K562 (cell line): ENCODE data around the gene SRCAP. TPM values are rescaled to one million over a fixed set of nuclear protein-coding genes. Genes with fewer than 3 reads are reported as not detected.

Source experiments
- FIP1L1 ChIP-seq: fragments of 200-400 bp; formaldehyde crosslinking; IDR thresholded peaks from 2 replicates; pipeline ENCODE4 v1.6.1; 2018; ENCODE audit warnings: mild to moderate bottlenecking, low read depth, low read length; ENCODE audit not compliant: poor library complexity, severe bottlenecking
- FOXJ2 ChIP-seq: fragments of 200-800 bp; sonication (Bioruptor generic); IDR thresholded peaks from 2 replicates; pipeline ENCODE4 v1.6.1; 2016; ENCODE audit warnings: missing genetic modification characterization, missing compliant biosample characterization
- HDAC8 ChIP-seq: fragments of 450-650 bp; IDR thresholded peaks from 2 replicates; pipeline ENCODE4 v1.6.1; 2016; ENCODE audit warnings: mild to moderate bottlenecking, missing genetic modification characterization, moderate library complexity, missing compliant biosample characterization
- KAT7 ChIP-seq: sonication (generic); formaldehyde crosslinking; IDR thresholded peaks from 2 replicates; pipeline ENCODE4 v1.8.0; 2022; ENCODE audit warnings: missing genetic modification reagents, mild to moderate bottlenecking, borderline replicate concordance
- KHSRP ChIP-seq: fragments of 450-650 bp; IDR thresholded peaks from 2 replicates; pipeline ENCODE4 v1.6.1; 2017
- MTF1 ChIP-seq: fragments of 250-450 bp; sonication (Bioruptor Pico); IDR thresholded peaks from 2 replicates; pipeline ENCODE4 v1.9.0; 2021; ENCODE audit warnings: moderate library complexity, mild to moderate bottlenecking, inconsistent platforms, borderline replicate concordance
- PCBP2 ChIP-seq: fragments of 200-400 bp; formaldehyde crosslinking; IDR thresholded peaks from 2 replicates; pipeline ENCODE4 v1.6.1; 2018; ENCODE audit warnings: low read length, low read depth, mild to moderate bottlenecking, moderate library complexity; ENCODE audit not compliant: poor library complexity, severe bottlenecking
- TGIF2 ChIP-seq: sonication (generic); formaldehyde crosslinking; IDR thresholded peaks from 2 replicates; pipeline ENCODE4 v1.8.1; 2022; ENCODE audit warnings: mild to moderate bottlenecking, missing genetic modification reagents, moderate library complexity
- ZNF282 ChIP-seq: sonication (generic); formaldehyde crosslinking; IDR thresholded peaks from 2 replicates; pipeline ENCODE4 v1.8.1; 2023; ENCODE audit warnings: missing genetic modification reagents
- polyA plus RNA-seq, 8 experiments: library from polyadenylated mRNA; depleted of rRNA in 4 of 8; stranded (reverse) in 5 of 8; unstranded in 3 of 8; fragments of >200 nt; fragmentation: Nextera tagmentation in 2 of 8; fragmentation: Illumina TruSeq in 1 of 8; extraction: Ambion mirVana in 2 of 8; extraction: Trizol in 1 of 8; gene quantifications; 2 replicates each; pipeline versions ENCODE4 v1.2.1 to v1.2.3, GENCODE V29; 2011 to 2014; ENCODE audit warnings: inconsistent platforms in 1 of 8, missing spikeins in 1 of 8
- total RNA-seq, 7 experiments: library from RNA; depleted of rRNA in 6 of 7; stranded (reverse); fragments of >200 nt in 6 of 7; fragmentation: Illumina TruSeq in 2 of 7; extraction: Trizol in 2 of 7; gene quantifications; 2 replicates each; pipeline versions ENCODE4 v1.2.1 to v1.2.3, GENCODE V29; 2011 to 2021; ENCODE audit warnings: low replicate concordance in 1 of 7
- TF ChIP-seq, protein P1 (sequence below): sonication (generic); formaldehyde crosslinking; IDR thresholded peaks from 2 replicates; pipeline ENCODE4 v1.8.1; 2023; ENCODE audit warnings: mild to moderate bottlenecking, missing genetic modification reagents
- TF ChIP-seq, protein P2 (sequence below): fragments of 450-650 bp; formaldehyde crosslinking; IDR thresholded peaks from 2 replicates; pipeline ENCODE4 v1.4.0; 2020; ENCODE audit warnings: mild to moderate bottlenecking, mixed read lengths
- TF ChIP-seq, protein P3 (sequence below): sonication (generic); formaldehyde crosslinking; IDR thresholded peaks from 2 replicates; pipeline ENCODE4 v1.8.1; 2023; ENCODE audit warnings: mild to moderate bottlenecking, missing genetic modification reagents
- TF ChIP-seq, protein P4 (sequence below), 2 experiments: fragments of 450-650 bp in 1 of 2; sonication (generic) in 1 of 2; formaldehyde crosslinking; conservative IDR thresholded peaks; 2 replicates each; pipeline versions ENCODE4 v1.4.0 to v1.8.1; 2020 to 2022; ENCODE audit warnings: mild to moderate bottlenecking in 1 of 2, missing genetic modification reagents in 1 of 2
- TF ChIP-seq, protein P5 (sequence below): fragments of 250-450 bp; sonication (Bioruptor Pico); IDR thresholded peaks from 2 replicates; pipeline ENCODE4 v1.5.0; 2021; ENCODE audit warnings: mild to moderate bottlenecking, moderate library complexity

SRCAP gene
- total and polyA plus RNA-seq, 9 of the 15 experiments (the other 6 are each of a cell fraction or from before 2014, with no cell fraction given) = 0.21 to 62.6 (median 5.8) TPM

DNA sequence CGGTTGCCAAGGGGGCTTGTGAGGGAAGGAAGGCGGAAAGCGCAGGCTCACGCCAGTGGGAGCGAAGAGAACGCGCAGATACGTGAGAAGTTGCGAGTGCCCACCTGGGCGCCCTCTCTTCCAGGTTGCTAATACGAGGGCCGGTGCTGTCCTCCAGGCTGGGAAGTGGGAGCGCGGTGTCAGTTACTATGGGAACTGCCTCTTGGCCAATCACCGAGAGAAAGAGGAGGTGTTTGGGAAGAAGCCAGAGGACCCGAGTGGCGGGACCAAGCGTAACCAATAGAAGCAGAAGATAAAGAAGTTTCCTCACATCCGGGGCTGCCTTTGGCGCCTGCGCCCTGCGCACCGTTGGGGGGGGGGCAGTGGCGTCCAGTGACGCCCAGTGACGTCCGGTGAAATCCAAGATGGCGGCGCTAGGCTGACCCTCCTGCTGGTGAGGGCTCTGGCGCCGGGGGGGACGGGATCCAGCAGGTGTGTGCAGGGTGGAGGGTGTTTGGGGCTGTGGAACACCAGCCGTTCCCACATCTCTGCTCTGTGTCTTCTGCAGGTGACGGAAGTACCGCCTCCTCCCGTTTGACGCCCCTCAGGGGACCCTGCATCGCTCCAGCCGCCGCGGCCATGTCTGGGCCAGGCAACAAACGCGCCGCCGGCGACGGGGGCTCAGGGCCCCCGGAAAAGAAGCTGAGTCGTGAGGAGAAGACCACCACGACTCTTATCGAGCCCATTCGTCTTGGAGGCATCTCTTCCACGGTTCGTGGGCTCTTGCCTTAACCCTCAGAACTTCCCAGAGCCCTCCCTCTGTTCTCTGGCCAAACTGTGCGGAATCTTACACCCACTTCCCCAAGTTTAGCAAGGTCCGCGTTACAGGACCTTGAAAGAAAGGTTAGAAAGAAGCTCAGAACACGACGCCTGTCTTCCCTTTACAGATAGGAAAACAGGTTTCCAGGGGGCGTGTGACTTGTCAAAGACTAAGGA, 63.2 kb downstream of the SRCAP start, which contains the start of the genes CFAP119 and RNF40 (continued):
- TF ChIP-seq, protein P1, sequence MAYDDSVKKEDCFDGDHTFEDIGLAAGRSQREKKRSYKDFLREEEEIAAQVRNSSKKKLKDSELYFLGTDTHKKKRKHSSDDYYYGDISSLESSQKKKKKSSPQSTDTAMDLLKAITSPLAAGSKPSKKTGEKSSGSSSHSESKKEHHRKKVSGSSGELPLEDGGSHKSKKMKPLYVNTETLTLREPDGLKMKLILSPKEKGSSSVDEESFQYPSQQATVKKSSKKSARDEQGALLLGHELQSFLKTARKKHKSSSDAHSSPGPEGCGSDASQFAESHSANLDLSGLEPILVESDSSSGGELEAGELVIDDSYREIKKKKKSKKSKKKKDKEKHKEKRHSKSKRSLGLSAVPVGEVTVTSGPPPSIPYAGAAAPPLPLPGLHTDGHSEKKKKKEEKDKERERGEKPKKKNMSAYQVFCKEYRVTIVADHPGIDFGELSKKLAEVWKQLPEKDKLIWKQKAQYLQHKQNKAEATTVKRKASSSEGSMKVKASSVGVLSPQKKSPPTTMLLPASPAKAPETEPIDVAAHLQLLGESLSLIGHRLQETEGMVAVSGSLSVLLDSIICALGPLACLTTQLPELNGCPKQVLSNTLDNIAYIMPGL = no peak
- TF ChIP-seq HDAC8 (tag) (no peak), FOXJ2 (tag) (no peak), MTF1 (CRISPR knock-in tag) (no peak), FIP1L1 (no peak), PCBP2 (no peak), TGIF2 (CRISPR knock-in tag) (no peak), ZNF282 (CRISPR knock-in tag) (no peak), KHSRP (no peak), KAT7 (CRISPR knock-in tag) (no peak)
- TF ChIP-seq, protein P2, sequence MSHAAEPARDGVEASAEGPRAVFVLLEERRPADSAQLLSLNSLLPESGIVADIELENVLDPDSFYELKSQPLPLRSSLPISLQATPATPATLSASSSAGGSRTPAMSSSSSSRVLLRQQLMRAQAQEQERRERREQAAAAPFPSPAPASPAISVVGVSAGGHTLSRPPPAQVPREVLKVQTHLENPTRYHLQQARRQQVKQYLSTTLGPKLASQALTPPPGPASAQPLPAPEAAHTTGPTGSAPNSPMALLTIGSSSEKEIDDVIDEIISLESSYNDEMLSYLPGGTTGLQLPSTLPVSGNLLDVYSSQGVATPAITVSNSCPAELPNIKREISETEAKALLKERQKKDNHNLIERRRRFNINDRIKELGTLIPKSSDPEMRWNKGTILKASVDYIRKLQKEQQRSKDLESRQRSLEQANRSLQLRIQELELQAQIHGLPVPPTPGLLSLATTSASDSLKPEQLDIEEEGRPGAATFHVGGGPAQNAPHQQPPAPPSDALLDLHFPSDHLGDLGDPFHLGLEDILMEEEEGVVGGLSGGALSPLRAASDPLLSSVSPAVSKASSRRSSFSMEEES (CRISPR knock-in tag) = no peak
- TF ChIP-seq, protein P3, sequence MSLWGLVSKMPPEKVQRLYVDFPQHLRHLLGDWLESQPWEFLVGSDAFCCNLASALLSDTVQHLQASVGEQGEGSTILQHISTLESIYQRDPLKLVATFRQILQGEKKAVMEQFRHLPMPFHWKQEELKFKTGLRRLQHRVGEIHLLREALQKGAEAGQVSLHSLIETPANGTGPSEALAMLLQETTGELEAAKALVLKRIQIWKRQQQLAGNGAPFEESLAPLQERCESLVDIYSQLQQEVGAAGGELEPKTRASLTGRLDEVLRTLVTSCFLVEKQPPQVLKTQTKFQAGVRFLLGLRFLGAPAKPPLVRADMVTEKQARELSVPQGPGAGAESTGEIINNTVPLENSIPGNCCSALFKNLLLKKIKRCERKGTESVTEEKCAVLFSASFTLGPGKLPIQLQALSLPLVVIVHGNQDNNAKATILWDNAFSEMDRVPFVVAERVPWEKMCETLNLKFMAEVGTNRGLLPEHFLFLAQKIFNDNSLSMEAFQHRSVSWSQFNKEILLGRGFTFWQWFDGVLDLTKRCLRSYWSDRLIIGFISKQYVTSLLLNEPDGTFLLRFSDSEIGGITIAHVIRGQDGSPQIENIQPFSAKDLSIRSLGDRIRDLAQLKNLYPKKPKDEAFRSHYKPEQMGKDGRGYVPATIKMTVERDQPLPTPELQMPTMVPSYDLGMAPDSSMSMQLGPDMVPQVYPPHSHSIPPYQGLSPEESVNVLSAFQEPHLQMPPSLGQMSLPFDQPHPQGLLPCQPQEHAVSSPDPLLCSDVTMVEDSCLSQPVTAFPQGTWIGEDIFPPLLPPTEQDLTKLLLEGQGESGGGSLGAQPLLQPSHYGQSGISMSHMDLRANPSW (CRISPR knock-in tag) = no peak
- TF ChIP-seq, protein P4, sequence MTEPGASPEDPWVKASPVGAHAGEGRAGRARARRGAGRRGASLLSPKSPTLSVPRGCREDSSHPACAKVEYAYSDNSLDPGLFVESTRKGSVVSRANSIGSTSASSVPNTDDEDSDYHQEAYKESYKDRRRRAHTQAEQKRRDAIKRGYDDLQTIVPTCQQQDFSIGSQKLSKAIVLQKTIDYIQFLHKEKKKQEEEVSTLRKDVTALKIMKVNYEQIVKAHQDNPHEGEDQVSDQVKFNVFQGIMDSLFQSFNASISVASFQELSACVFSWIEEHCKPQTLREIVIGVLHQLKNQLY (CRISPR knock-in tag; conservative IDR thresholded peaks at IDR 0.05) = no peak
- TF ChIP-seq, protein P5, sequence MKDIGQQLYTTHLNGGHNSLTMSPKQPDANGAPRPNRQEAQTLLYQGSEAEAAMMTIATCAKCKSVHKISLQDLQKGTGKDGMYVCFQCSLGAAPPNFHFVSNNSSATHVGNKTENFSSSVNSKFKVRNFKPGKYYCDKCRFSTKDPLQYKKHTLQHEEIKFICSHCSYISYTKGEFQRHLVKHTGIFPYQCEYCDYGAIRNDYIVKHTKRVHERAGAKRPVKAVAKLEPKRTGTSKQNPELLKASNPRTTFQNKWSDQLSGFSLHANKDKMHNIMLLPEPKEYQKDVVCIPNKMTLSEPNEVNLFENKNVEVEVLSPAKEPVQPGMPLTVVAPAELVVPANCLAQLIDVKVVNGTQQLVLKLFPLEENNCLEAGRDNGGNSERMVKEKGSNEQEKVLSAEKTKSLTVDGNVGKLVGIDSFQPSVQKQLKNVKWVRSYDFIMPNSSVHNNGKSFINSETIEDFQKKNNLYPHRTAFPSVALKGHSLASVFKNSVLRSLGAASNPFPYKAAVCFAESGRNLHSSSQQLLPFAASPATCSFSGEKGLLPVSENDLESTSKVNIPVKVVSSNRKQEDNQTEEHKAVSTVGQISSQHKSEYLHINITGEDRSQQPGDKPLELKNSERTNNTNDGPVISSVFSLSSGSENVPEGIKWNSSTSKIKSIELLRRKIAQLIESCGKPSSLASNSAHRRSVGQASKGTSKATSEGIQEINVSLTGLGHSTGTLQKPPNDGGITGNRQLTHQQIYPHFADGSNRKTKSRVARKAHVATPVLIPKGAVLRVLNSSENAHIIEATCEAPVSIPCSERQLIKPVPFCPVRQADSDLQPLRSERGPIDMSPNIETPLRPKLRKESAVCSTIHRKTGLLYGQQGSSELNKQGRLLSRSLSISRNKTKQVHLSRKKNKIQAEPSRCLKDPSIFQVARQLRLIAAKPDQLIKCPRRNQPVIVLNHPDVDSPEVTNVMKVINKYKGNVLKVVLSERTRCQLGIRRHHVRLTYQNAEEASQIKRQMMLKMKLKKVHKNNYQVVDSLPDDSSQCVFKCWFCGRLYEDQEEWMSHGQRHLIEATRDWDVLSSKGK (CRISPR knock-in tag) = no peak
